NCI-H345 (cell line): ENCODE results near the gene NAA60.

Experiments
- DNase-seq: peaks from one replicate; lab custom pipeline; 2025; lab: John Stamatoyannopoulos, UW

Gene NAA60

GRCh38 chr16:3443108-3444031 is at the start of gene NAA60, which contains the start of gene ZNF597:
NAA60 (plus strand) TSS chr16:3443680; CDS start chr16:3476228, 32,548 bp downstream.
ZNF597 (minus strand) TSS chr16:3443504; CDS start chr16:3443153, 351 bp downstream.
- DNase-seq: peak; percentile 84

- no peak for DNase-seq
Observed at GRCh38 chr16:3400446-3400778, 43.1 kb upstream of the NAA60 start.

GRCh38 chr16:3400779-3401688 is 42.4 kb upstream of the NAA60 start, which contains the start of the genes ZNF174 and ZSCAN32:
ZNF174 (plus strand) TSS chr16:3401215; CDS start chr16:3402005, 790 bp downstream.
ZSCAN32 (minus strand) TSS chr16:3401004; CDS start chr16:3397557, 3,447 bp downstream.
- DNase-seq: peak; percentile 99

- DNase-seq: no peak
Observed at GRCh38 chr16:3401719-3402397, 41.6 kb upstream of the NAA60 start.

DNA sequence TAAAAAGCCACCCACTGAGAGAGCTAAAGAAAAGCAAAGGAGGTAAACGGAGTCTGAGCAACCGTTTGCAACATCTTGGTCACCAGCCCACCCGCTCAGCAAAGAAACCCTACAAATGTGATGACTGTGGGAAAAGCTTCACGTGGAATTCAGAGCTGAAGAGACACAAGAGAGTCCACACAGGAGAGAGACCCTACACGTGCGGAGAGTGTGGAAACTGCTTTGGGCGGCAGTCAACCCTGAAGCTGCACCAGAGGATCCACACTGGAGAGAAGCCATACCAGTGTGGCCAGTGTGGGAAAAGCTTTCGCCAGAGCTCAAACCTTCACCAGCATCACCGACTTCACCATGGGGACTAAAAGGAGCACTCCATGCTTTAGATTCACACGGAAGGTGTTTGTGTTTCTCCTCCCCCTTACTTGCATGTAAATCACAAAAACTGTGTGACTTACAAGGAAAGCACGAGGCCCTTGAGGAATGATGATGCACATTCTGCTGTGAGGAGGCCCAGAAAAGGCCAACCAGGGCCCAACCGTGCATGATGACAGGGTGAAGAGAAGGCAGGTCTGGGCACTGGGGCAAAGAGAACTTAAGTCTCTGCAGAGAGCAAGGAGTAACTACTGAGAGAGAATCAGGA is 34.8 kb upstream of the NAA60 start:
- no peak for DNase-seq

DNA sequence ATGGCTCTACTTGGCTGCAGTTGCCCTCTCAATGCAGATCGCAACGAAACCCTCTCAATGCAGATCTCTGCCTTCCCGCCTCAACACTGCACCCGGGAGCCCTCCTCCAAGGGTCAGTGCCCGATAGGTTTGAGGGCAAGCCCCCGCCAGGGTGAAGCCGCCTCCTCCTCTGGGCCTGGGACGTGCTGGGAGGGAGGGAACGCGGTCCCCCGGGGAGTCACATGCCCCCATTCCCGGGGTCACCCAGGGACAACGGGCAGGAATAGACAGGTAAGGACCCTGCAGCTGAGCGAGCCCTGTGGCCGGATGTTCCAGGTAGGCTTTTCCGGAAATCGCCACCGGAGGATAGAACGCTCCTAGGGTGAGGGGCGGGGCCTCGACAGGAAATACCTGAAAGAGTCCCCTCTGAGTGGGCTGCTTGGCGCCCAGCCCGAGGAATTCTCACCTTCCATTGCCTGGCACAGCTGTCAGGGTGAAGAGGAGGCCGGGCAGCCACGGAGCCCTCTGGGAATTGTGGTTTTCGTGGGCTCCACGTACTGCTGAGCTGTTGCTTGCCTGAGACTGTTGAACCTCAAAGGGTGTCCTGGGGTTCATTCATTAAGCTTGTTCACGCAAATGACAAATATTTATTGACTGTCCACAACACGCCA is 29.6 kb upstream of the NAA60 start:
- DNase-seq: no peak

GRCh38 chr16:3431779-3432219 is 11.7 kb upstream of the NAA60 start:
- DNase-seq: no peak

DNA sequence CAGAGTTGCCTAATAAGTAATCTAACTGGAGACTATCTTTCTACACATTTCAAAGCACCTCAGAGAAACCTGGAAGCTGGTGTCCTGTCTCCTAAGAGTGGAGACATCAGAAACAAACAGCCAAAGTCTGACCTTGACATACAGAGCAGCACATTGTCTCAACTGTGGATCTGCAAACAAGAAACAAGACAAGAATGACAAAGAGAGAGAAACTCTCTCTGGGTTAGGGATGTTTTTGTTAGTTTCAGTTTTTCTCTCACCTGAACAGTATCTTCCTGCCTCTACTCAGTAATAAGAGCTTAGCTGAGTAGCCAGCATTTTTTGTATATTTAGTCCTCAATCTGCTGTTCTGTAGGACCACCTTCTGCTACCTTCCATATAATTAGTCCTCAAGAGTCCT is 9.1 kb upstream of the NAA60 start:
- DNase-seq: no peak

DNA sequence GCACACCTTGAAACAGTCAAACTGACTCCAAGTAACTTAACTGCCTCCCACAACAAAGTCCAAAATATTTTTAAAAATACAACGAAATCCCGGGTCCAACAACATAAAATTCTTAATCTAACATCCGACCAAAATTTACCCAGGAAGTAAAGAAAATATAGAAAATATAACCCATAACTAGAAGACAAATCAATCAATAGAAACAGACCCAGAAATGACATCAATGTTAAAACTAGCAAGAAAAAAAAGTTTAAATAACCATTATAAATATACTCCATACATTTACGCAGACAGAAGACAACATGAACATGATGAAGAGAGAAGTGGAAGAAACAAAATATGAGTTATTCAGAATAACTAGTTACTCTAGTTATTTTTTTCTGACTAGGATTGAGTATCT is 3.8 kb upstream of the NAA60 start:
- no peak for DNase-seq

DNA sequence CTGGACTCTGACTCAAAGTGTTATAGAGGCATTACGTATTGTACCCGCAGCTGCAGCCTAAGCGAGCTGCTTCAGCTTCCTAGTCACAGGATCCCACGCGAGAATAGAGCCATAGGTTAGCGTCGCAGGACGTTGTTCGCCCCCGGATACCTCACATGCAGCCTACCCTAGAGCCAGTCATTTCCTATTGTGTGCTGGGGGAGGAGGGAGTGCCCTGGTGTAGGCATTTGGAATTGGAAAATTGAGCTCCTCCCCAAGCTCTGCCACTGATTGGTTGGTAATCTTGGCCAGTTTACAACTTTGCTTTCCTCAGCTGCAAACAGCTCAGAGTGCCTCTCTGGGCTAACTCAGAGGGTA is 530 bp downstream of the NAA60 start:
- no peak for DNase-seq

DNA sequence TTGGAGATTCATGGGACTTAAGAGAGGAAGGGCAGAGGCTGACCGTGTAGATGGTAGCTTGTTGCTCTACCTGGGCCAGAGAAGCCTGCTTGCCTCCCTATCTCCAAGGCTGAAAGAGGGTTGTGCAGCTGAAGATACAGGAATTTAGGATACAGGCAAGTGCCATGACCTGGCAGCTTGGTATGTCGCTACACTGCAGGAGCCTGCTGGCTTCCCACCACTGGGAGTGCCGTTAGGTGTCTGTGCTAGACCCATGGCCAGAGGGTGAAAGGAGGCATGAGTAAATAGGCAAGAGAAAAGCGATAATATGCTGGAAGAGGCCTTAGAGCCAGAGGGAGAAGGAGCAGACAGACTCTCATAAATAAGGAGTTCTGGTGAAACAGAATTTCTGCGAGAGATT is 10.6 kb downstream of the NAA60 start:
- DNase-seq: no peak

DNA sequence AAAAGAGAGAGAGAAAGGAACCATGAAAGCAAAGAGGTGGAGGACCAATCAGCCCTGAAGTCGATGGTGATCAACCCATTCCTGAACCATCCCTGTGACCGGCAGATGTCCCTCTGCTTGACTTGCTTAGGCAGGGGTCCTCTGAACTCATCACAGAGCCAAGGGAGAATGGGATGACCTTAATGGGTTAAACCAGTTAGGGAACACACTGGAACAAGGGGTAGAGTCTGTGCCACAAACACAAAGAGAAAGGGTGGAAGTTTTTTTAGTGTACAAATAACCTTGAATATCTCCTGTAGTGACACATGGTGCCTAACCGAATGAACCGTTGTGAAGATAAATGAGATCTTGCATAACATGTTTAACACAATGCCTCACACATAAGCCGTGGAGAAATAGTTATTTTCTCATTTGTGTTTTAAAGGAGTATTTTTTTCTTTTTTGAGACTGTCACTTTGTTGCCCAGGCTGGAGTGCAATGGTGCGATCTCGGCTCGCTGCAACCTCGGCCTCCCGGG is 11.2 kb downstream of the NAA60 start:
- DNase-seq: no peak

GRCh38 chr16:3457434-3458252 is 14.2 kb downstream of the NAA60 start:
- DNase-seq: peak; percentile 92

DNA sequence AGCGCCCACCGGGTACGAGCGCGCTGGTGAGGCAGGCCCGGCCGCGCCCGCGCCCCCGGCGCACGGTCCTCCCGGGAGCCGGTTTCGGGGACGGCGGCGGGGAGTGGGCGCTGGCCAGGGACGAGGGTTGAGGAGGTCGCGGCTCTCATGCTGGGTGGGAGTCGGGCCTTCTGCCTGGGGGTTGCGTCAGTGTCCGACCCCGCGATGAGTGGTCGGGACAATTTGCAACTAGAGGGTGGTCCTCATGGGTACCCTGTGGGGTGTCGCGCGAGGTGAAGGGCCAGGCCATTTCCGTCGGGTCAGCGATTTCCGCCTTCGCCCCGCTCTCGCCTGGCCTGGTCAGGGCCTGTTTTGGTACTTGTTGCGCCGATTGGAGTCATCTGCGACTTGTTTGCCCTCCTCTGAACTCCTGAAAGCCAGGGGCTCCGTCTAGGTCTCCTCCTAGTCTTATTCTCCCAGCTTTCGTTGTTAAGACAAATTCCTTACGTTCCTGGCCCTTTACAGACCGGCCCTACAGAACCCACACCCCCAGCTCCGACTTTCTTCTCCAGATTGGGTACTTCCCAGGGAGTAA is 14.9 kb downstream of the NAA60 start:
- DNase-seq: no peak

DNA sequence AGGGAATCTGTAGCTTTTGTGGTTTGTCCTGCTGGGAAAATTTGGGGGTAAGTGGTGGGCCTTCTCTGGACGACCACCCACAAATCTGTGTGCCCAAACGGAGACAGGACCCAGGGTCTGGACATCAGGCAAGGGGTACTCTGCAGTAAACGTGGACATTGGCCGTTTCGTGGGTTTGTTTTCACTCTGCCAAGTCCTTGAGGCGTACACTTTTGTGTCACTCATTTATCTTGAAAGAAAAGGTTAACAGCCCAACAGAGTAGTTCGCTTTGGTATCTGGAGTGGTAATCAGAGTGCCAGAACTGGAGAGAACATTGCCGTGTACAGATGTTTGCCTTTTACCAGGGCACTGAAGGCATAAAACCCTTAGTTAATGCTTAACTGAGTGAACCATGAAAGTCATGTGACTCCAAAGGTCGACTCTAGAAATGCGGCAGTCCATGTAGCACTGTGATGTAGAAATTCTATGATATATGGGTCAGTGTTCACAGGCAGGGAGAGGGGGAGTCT is 15.4 kb downstream of the NAA60 start:
- DNase-seq: peak; percentile 2

DNA sequence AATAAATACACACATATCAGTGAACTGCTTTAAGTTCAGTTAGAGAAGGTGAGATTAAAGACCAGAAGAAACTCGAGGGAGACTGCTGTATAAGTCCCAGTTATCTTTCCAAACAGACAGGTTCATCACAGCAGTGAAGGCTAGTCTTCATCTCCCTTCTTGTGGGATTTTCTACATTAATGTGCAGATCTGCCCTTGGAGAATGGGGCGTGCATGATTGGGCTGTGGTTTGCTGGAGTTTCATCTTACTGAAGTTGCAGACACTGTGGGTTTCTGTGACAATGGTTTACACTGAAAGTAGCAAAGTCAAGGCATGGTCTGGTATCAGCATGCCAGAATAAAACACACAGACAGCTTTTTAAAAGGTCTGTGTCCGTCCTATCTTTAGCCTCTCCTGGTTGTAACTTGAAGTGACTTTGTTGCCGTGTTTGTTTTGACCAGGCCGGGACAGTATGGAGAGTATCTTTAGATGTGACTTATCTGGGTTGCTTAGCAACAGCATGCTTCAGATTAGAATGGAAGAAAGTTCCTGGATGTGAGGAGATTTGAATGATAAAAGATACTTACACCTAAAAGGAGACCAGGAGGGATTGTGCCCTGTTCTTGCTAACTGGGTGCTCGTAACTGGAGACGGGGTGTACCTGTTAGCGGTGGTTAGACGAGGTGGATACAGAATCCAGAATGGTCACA is 16.1 kb downstream of the NAA60 start:
- DNase-seq: no peak

DNA sequence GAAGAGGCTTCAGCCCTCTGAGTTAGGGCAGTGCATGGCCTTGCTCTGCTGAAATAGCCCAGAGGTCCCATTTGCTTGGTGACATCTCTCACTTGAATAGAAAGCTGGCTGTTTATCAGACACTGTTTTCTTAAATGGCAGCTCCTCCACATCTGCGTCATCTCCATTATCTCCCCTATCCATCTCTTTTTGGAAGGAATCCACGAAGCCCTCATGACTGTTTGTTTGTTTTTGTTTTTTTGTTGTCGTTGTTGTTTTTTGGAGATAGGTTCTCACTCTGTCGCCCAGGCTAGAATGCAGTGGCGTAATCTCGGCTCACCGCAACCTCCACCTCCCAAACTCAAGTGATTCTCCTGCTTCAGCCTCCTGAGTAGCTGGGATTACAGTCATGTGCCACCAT is 16.6 kb downstream of the NAA60 start:
- DNase-seq: no peak

- DNase-seq: no peak
Observed at GRCh38 chr16:3460585-3460984, 17.1 kb downstream of the NAA60 start.

DNA sequence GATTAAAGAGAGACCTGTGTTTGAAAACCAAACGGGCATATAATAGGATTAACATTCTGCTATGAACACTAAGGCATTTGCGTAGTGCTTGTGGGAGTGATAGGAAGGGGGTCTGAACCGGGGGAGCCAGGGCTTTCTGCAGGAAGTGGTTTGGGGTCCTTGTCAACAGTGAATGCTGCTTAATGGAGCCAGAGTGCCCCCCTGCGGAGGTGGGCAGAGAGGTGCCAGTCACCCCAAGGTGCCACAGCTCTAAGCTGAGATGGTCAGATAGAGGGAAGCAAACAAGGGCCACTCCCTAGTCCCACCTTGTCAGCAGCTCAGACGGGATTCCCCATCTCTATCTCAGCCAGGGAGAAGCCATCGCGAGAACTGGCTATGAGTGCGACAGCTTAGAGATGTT is 17.7 kb downstream of the NAA60 start:
- DNase-seq: no peak
